Activated naive CD8-positive, alpha-beta T cell treated with anti-CD3 and anti-CD28 coated beads, Interleukin-2, amount 50 U/mL, for 24 hours (primary cell): Measurements from ENCODE around the gene CCDC85C.

Experiments used
- ATAC-seq: fragments of 150-1000 bp; cut with Tn5 transposase; one replicate; pipeline ENCODE4 v1.10.0; 2021
- DNase-seq: peaks from one replicate; pipeline ENCODE4 v3.0.0; 2021
- H3K27ac Mint-ChIP-seq: one replicate; pipeline ENCODE4 v1.8.0; 2021; ENCODE audit warnings: mild to moderate bottlenecking, mixed read lengths
- H3K27me3 Mint-ChIP-seq: one replicate; pipeline ENCODE4 v1.8.0; 2021; ENCODE audit warnings: mixed read lengths
- H3K36me3 Mint-ChIP-seq: one replicate; pipeline ENCODE4 v1.8.0; 2021; ENCODE audit warnings: low read depth, mixed read lengths
- H3K4me1 Mint-ChIP-seq: one replicate; pipeline ENCODE4 v1.8.0; 2021; ENCODE audit warnings: mixed read lengths
- H3K4me3 Mint-ChIP-seq: one replicate; pipeline ENCODE4 v1.8.0; 2021; ENCODE audit warnings: mild to moderate bottlenecking, moderate library complexity, mixed read lengths
- H3K9me3 Mint-ChIP-seq: one replicate; pipeline ENCODE4 v1.8.0; 2021; ENCODE audit warnings: mixed read lengths

Gene CCDC85C

DNA sequence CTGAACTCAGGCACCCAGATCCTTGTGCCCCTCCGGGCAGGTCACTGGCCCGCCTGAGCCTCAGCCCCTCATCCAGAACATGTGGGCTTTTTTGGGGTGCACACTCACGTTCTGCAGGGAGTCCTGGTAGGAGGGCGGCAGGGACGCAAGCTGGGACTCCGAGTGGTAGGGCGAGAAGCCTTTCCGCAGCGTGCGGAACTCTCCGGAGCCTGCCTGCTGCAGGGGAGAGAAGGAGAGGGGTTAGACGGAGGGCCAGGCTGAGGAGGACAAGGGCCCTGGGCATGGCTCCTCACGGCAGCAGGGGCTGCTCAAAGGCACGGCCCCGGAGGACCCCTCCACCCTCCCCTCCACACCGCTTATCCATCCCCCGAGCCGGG, 82.0 kb downstream of the CCDC85C start:
- no peak for DNase-seq
- Mint-ChIP-seq H3K36me3 (no peaks in the 10 kb centered on the region), H3K4me1 (peaks cover 4% of the 10 kb centered on the region), H3K27ac (no peak overlapping the region), H3K27me3 (no peaks in the 10 kb centered on the region), H3K4me3 (no peak overlapping the region), H3K9me3 (no peaks in the 10 kb centered on the region)
- no peak for ATAC-seq

DNA sequence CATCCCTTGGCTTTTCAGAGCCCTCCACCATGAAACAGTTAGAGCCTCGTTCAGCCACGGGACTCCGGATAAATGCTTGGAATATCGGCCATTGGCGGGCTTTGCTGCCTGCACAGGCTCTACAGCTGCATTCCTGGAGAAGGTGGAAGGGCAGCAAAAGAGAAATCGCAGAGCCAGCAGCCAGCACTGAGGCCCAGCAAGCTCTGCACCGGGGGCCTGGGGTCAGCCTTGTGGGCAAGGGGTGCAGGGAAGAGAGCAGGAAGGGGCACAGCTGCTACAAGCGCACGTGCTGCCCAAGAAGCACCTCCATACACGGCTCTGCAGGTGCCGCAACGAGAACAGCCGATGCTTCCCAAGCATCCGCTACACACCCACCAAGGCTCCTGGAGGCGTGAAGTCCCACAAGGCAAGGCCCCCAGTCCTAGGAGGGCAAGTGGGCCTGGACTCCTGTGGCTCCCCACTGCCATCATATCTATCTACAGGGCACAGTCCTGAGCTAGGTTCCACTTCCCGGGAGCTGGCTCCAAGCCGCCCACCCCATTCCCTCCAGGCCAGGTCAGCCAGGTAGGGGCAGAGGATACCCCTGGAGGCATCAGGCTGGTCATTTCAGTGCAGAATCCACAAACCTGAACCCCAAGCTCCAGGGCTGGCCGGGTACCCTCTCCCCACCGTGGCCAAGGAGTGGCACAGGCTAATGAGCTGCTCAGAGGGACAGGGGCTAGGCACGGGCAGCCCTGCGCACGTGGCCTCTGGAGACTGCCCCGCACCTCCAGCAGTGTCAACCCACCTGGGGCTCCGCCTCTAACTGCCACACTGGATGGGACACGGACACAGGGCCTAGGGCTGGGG, 82.6 kb downstream of the CCDC85C start:
- no peaks in the 10 kb centered on the region for H3K9me3 Mint-ChIP-seq
- H3K4me3 Mint-ChIP-seq, result no peak overlapping the region
- H3K27me3 Mint-ChIP-seq, result no peaks in the 10 kb centered on the region
- DNase-seq, result no peak
- ATAC-seq, result no peak
- H3K36me3 Mint-ChIP-seq, result no peaks in the 10 kb centered on the region
- peaks cover 4% of the 10 kb centered on the region for H3K4me1 Mint-ChIP-seq
- no peak overlapping the region for H3K27ac Mint-ChIP-seq

DNA sequence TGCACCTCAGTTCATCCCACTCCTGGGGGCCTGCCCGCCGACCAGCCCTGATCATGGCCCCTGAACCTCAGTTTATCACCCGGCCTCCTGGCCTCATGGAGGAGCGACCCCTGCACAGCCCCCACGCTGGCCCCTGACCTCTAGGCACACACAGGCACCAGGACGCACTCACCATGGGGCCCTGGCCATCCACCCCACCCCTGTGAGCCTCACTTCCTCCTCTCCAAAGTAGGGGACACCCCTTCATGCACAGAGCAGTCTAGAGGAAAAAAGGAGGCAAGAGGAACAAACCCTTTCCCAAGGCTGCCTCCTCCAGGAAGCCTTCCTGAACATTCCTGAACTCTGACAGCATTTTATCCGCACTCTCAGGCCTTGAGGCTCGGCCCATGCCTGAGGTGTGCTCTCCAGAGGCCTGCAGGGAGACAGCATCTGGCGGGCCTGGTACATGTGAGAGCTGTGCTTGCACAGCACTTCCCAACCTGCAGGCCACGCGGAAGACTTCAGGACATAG, 83.4 kb downstream of the CCDC85C start:
- Mint-ChIP-seq H3K36me3 (no peaks in the 10 kb centered on the region), H3K4me1 (peaks cover 4% of the 10 kb centered on the region), H3K27me3 (no peaks in the 10 kb centered on the region), H3K27ac (no peak overlapping the region), H3K4me3 (no peak overlapping the region), H3K9me3 (no peaks in the 10 kb centered on the region)
- ATAC-seq (no peak), DNase-seq (no peak)

DNA sequence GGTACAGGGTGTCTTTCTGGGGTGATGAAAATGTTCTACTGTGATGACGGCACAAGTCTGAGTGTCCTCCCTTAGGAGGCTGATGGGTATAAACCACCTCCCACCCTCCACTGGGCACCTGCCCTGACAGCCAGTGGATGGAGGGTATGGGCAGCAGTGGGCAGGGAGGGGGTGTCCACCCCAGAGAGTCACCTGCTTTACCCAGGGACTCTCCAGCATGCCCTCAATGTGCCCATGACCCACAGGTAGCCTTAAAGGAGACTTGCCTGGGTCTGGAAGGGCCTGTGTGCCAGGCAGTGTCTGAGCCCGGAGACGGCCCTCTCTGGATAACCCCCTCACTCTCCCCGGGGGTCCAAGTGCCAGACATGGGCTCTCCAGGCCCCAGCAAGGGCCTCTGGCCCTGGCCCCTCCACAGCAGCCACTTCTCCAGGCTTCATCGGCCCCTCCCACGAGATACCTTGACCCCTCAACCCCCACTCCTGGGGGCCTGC, 84.0 kb downstream of the CCDC85C start:
- Mint-ChIP-seq H3K9me3 (no peaks in the 10 kb centered on the region), H3K4me1 (no peaks in the 10 kb centered on the region), H3K27me3 (no peaks in the 10 kb centered on the region), H3K27ac (no peak overlapping the region), H3K36me3 (no peaks in the 10 kb centered on the region), H3K4me3 (no peak overlapping the region)
- ATAC-seq (no peak), DNase-seq (no peak)

- no peak overlapping the region for H3K27ac Mint-ChIP-seq
- DNase-seq (no peak), ATAC-seq (no peak)
- H3K4me3 Mint-ChIP-seq, result no peak overlapping the region
- no peaks in the 10 kb centered on the region for H3K4me1 Mint-ChIP-seq
- no peaks in the 10 kb centered on the region for H3K36me3 Mint-ChIP-seq
- no peaks in the 10 kb centered on the region for H3K27me3 Mint-ChIP-seq
- no peaks in the 10 kb centered on the region for H3K9me3 Mint-ChIP-seq
These were observed 84.6 kb downstream of the CCDC85C start for GRCh38 chr14:99519347-99519881.

- H3K4me3 Mint-ChIP-seq, result no peak overlapping the region
These were observed 85.3 kb downstream of the CCDC85C start for GRCh38 chr14:99518441-99519346.

DNA sequence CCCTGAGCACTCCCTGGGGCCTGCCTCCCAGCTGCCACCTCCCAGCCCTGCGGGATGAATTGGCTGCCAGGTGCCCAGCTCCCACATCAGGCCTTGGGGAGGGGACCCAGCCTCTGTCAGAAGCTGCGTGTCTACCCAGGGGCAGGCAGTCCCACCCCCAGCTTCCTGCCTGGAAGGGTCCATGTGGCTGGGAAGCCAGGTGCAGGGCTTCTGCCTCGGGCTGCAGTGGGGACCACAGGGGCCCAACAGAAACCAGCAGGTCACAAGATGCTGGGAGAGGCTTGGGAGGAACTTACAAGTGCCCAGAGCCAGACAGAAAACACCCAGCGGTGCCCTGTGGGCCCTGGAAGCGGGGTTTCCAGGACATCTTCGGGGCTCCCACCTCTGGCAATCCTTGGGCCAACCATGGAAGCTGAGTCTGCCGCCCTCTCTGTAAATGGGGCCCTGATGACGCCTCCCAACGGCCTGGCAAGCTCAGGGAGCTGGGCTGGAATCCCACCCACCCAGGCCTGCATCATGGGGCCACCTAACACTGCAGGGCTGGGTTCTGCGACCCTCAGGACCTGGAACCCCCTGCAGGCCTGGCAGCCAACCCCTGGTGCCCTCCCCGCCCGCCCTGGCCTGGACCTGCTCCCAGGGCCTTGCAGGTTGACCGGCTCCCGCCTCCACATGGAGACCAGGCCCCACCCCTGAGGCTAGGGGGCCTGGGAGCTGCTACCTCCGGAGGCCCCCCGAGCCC, 86.2 kb downstream of the CCDC85C start:
- H3K27me3 Mint-ChIP-seq, result no peaks in the 10 kb centered on the region
- ATAC-seq (peak; percentile 3), DNase-seq (no peak)
- no peaks in the 10 kb centered on the region for H3K36me3 Mint-ChIP-seq
- no peak overlapping the region for H3K4me3 Mint-ChIP-seq
- H3K27ac Mint-ChIP-seq, result no peak overlapping the region
- no peaks in the 10 kb centered on the region for H3K4me1 Mint-ChIP-seq
- H3K9me3 Mint-ChIP-seq, result no peaks in the 10 kb centered on the region

More at GRCh38 chr14:99518441-99519346, 85.3 kb downstream of the CCDC85C start:
- no peaks in the 10 kb centered on the region for H3K9me3 Mint-ChIP-seq
- no peaks in the 10 kb centered on the region for H3K27me3 Mint-ChIP-seq
- H3K4me1 Mint-ChIP-seq, result no peaks in the 10 kb centered on the region
- ATAC-seq (peak; percentile 68), DNase-seq (peak; percentile 85)
- H3K27ac Mint-ChIP-seq, result no peak overlapping the region
- H3K36me3 Mint-ChIP-seq, result no peaks in the 10 kb centered on the region

DNA sequence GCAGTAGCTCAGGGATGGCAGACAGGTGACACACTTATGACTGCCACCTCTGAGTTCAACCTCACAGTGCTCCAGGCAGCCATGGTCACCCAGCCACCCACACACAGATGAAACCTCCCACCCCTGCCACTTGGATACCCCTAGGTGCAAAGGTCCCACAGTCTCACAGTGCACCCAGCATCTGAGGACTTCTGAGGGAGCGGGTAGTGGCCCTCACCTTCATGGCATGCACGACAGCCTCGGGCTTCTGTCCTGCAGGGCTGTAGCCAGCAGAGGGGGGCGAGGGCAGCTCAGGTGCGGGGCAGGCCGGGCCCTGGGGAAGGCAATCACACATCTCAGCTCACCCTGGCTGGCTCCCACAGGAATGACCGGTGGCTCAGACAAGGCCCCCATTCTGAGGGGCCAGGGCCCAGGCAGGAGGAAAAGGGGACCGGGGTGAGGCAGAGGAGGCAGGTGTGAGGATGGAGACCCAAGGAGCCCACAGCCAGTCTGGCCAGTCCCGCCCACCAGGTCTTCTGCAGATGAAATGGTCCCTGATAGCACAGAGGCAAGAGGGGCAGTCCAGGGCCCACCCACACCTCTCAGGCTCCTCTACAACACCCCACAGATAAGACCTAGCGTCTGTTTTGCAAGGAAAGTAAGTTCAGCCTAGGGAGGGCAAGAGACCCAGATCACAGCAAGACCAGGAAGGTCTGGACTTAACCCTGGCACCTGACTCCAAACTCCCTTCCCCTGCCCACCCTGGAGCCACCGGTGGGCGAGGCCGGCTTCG, 87.0 kb downstream of the CCDC85C start:
- Mint-ChIP-seq H3K36me3 (no peaks in the 10 kb centered on the region), H3K4me3 (no peak overlapping the region), H3K27ac (no peak overlapping the region), H3K4me1 (no peaks in the 10 kb centered on the region), H3K27me3 (no peaks in the 10 kb centered on the region), H3K9me3 (no peaks in the 10 kb centered on the region)
- no peak for ATAC-seq
- no peak for DNase-seq

GRCh38 chr14:99516156-99516870, 87.7 kb downstream of the CCDC85C start:
- no peak for DNase-seq
- H3K27me3 Mint-ChIP-seq, result no peaks in the 10 kb centered on the region
- H3K4me1 Mint-ChIP-seq, result no peaks in the 10 kb centered on the region
- ATAC-seq, result no peak
- H3K36me3 Mint-ChIP-seq, result no peaks in the 10 kb centered on the region
- no peak overlapping the region for H3K27ac Mint-ChIP-seq
- no peak overlapping the region for H3K4me3 Mint-ChIP-seq
- no peaks in the 10 kb centered on the region for H3K9me3 Mint-ChIP-seq

GRCh38 chr14:99515301-99516155, 88.5 kb downstream of the CCDC85C start:
- Mint-ChIP-seq H3K4me1 (no peaks in the 10 kb centered on the region), H3K4me3 (no peak overlapping the region), H3K9me3 (no peaks in the 10 kb centered on the region), H3K27me3 (no peaks in the 10 kb centered on the region), H3K36me3 (no peaks in the 10 kb centered on the region), H3K27ac (no peak overlapping the region)
- no peak for DNase-seq
- no peak for ATAC-seq

GRCh38 chr14:99514552-99515300, 89.3 kb downstream of the CCDC85C start:
- Mint-ChIP-seq H3K4me3 (no peak overlapping the region), H3K27ac (no peak overlapping the region), H3K36me3 (no peaks in the 10 kb centered on the region), H3K27me3 (no peaks in the 10 kb centered on the region), H3K9me3 (no peaks in the 10 kb centered on the region), H3K4me1 (no peaks in the 10 kb centered on the region)
- no peak for DNase-seq
- no peak for ATAC-seq
